MCF 10A (cell line): ENCODE data around the gene ASPG. TPM values are rescaled to one million over a fixed set of nuclear protein-coding genes. Genes with fewer than 3 reads are reported as not detected.

ENCODE experiments used
- BruUV-seq: library from RNA; stranded (reverse); fragments of 400-500 nt; replicated peaks from 2 replicates; lab custom pipeline; 2021; lab: Mats Ljungman, UMichigan
- CTCF ChIA-PET: fragments of 300-600 bp; sonication (Branson Sonifier 250); formaldehyde crosslinking; extraction: SDS; loops from one replicate; lab custom pipeline; 2021; ENCODE audit warnings: antibody characterized with exemption, inconsistent platforms; lab: Yijun Ruan, JAX
- POLR2A ChIA-PET: fragments of 300-600, 350-650 bp; sonication (Branson Sonifier 250); formaldehyde crosslinking; extraction: SDS; loops from one replicate; lab custom pipeline; 2020; ENCODE audit warnings: antibody characterized with exemption, inconsistent platforms; lab: Yijun Ruan, JAX
- DNase-seq: peaks from one replicate; pipeline ENCODE4 v3.0.0-alpha.2; 2018; ENCODE audit not compliant: unreplicated experiment
- H3K27ac Mint-ChIP-seq: one replicate; pipeline ENCODE4 v1.8.0; 2022; ENCODE audit warnings: mild to moderate bottlenecking, low read depth, mixed read lengths; ENCODE audit not compliant: unreplicated experiment
- H3K27me3 Mint-ChIP-seq: one replicate; pipeline ENCODE4 v1.8.0; 2022; ENCODE audit warnings: mixed read lengths; ENCODE audit not compliant: insufficient read depth, unreplicated experiment
- H3K36me3 Mint-ChIP-seq: one replicate; pipeline ENCODE4 v1.8.0; 2022; ENCODE audit warnings: mild to moderate bottlenecking, moderate library complexity, mixed read lengths; ENCODE audit not compliant: insufficient read depth, unreplicated experiment
- H3K4me1 Mint-ChIP-seq: one replicate; pipeline ENCODE4 v1.8.0; 2022; ENCODE audit warnings: mixed read lengths; ENCODE audit not compliant: insufficient read depth, unreplicated experiment
- H3K4me3 Mint-ChIP-seq: one replicate; pipeline ENCODE4 v1.8.0; 2022; ENCODE audit warnings: mild to moderate bottlenecking, moderate library complexity, mixed read lengths; ENCODE audit not compliant: unreplicated experiment
- H3K9me3 Mint-ChIP-seq: one replicate; pipeline ENCODE4 v1.8.0; 2022; ENCODE audit warnings: mixed read lengths; ENCODE audit not compliant: unreplicated experiment
- CTCF ChIP-seq: fragments of 200-600 bp; IDR thresholded peaks from one replicate; pipeline ENCODE4 v1.8.0; 2022; ENCODE audit warnings: antibody characterized with exemption, mild to moderate bottlenecking; ENCODE audit not compliant: unreplicated experiment
- intact Hi-C: fragments of 100-400 bp; cut with micrococcal nuclease; formaldehyde crosslinking; loops from 2 replicates; pipeline ENCODE4 v1.14.1; 2022
- total RNA-seq: library from RNA; stranded (reverse); gene quantifications from 2 replicates; pipeline ENCODE4 v1.2.3, GENCODE V29; 2022

ASPG gene
- total RNA-seq, 1 experiment from 2014 or later: 0.12 TPM

- CTCF ChIA-PET: interaction anchor here (1.2 kb wide), 1 partner anchor 22 kb away, joined by 3 read pairs; no protein-coding TSS in a partner anchor
- Mint-ChIP-seq H3K4me3 (no peak overlapping the region), H3K27me3 (no peaks in the 10 kb centered on the region), H3K27ac (no peak overlapping the region), H3K4me1 (peaks cover 6% of the 10 kb centered on the region), H3K36me3 (no peaks in the 10 kb centered on the region), H3K9me3 (no peaks in the 10 kb centered on the region)
- DNase-seq: no peak
- TF ChIP-seq CTCF: no peak
- intact Hi-C loops: no loop called here
- BruUV-seq: no TSS peak
- POLR2A ChIA-PET: no interaction called here
Measured at GRCh38 chr14:104158827-104159798, 73.6 kb downstream of the ASPG start.

GRCh38 chr14:104159990-104160389, 74.5 kb downstream of the ASPG start:
- Mint-ChIP-seq H3K4me1 (peaks cover 6% of the 10 kb centered on the region), H3K27ac (no peak overlapping the region), H3K9me3 (no peaks in the 10 kb centered on the region), H3K36me3 (no peaks in the 10 kb centered on the region), H3K27me3 (no peaks in the 10 kb centered on the region), H3K4me3 (no peak overlapping the region)
- ChIA-PET POLR2A (no interaction called here), CTCF (interaction anchor here (0.7 to 1.2 kb wide), 2 partner anchors 23 to 404 kb away, joined by 3 read pairs; no protein-coding TSS in a partner anchor)
- intact Hi-C loops: loop anchor here (10.0 kb wide), 1 partner anchor 115 kb away; no protein-coding TSS in a partner anchor
- no peak for TF ChIP-seq CTCF
- DNase-seq: no peak
- no TSS peak for BruUV-seq

- BruUV-seq: no TSS peak
- POLR2A ChIA-PET: no interaction called here
- DNase-seq: no peak
- Mint-ChIP-seq H3K4me3 (no peak overlapping the region), H3K4me1 (no peaks in the 10 kb centered on the region), H3K9me3 (no peaks in the 10 kb centered on the region), H3K36me3 (no peaks in the 10 kb centered on the region), H3K27me3 (no peaks in the 10 kb centered on the region), H3K27ac (no peak overlapping the region)
- CTCF ChIA-PET: no interaction called here
- intact Hi-C loops: loop anchor here (10.0 kb wide), 1 partner anchor 113 kb away; no protein-coding TSS in a partner anchor
- no peak for TF ChIP-seq CTCF
Measured at GRCh38 chr14:104161602-104162367, 76.3 kb downstream of the ASPG start.

- H3K36me3 Mint-ChIP-seq: no peaks in the 10 kb centered on the region
- H3K9me3 Mint-ChIP-seq: no peaks in the 10 kb centered on the region
- BruUV-seq: no TSS peak
Measured at GRCh38 chr14:104162495-104162894, 77.0 kb downstream of the ASPG start.

More at GRCh38 chr14:104162495-104162894, 77.0 kb downstream of the ASPG start:
- no peak for DNase-seq
- ChIA-PET POLR2A (no interaction called here), CTCF (interaction anchor here (0.7 kb wide), 1 partner anchor 433 kb away, joined by 3 read pairs; no protein-coding TSS in a partner anchor)
- intact Hi-C loops: loop anchor here (10.0 kb wide), 1 partner anchor 112 kb away; no protein-coding TSS in a partner anchor
- H3K4me3 Mint-ChIP-seq: no peak overlapping the region
- no peak overlapping the region for H3K27ac Mint-ChIP-seq
- no peaks in the 10 kb centered on the region for H3K27me3 Mint-ChIP-seq
- H3K4me1 Mint-ChIP-seq: no peaks in the 10 kb centered on the region
- TF ChIP-seq CTCF: no peak
